ENCODE results near the gene TYROBP. TPM values are rescaled to one million over a fixed set of nuclear protein-coding genes. Genes with fewer than 3 reads are reported as not detected.
"Not testable (repeated sequence)": the region's sequence is repeated elsewhere in the genome, so short reads cannot be mapped to it uniquely, and the experiment has no call there.

TYROBP gene
- total RNA-seq (100 to 1,000 TPM in 7 of 9 donors, 10 to 100 TPM in 2; 11.8 to 323 (median 138) TPM), polyA plus RNA-seq (100 to 1,000 TPM in 2 of 3 donors, 10 to 100 TPM in 1; 83.9 to 291 (median 290) TPM)
- long read RNA-seq, donor 1, transcript TYROBP-201 (5 exons, 568 nt): major isoform, 6 of 11 reads
- long read RNA-seq, donor 1, partial matches to known transcripts: 0 of 11 reads
- long read RNA-seq, donor 1, other reads (novel, unspliced or antisense): 0 of 11 reads
- long read RNA-seq, donor 2, partial matches to known transcripts: 0 of 5 reads
- long read RNA-seq, donor 2, other reads (novel, unspliced or antisense): 0 of 5 reads
- long read RNA-seq, donor 3, partial matches to known transcripts: 0 of 1 reads
- long read RNA-seq, donor 3, other reads (novel, unspliced or antisense): 0 of 1 reads
- long read RNA-seq, donor 4, transcript TYROBP-201 (5 exons, 568 nt): major isoform, 121 of 169 reads
- long read RNA-seq, donor 4, transcript TYROBP-207 (5 exons, 570 nt): minor isoform, 15 of 169 reads
- long read RNA-seq, donor 4, transcript TYROBP-209 (5 exons, 415 nt): minor isoform, 12 of 169 reads
- long read RNA-seq, donor 4, partial matches to known transcripts: 1 of 169 reads
- long read RNA-seq, donor 4, other reads (novel, unspliced or antisense): 16 of 169 reads
- long read RNA-seq, donor 5, transcript TYROBP-201 (5 exons, 568 nt): major isoform, 68 of 100 reads
- long read RNA-seq, donor 5, transcript TYROBP-209 (5 exons, 415 nt): minor isoform, 12 of 100 reads
- long read RNA-seq, donor 5, transcript TYROBP-207 (5 exons, 570 nt): minor isoform, 9 of 100 reads
- long read RNA-seq, donor 5, partial matches to known transcripts: 1 of 100 reads
- long read RNA-seq, donor 5, other reads (novel, unspliced or antisense): 6 of 100 reads
- long read RNA-seq, donor 6, transcript TYROBP-207 (5 exons, 570 nt): minor isoform, 18 of 187 reads
- long read RNA-seq, donor 6, transcript TYROBP-201 (5 exons, 568 nt): major isoform, 122 of 187 reads
- long read RNA-seq, donor 6, transcript TYROBP-209 (5 exons, 415 nt): minor isoform, 27 of 187 reads
- long read RNA-seq, donor 6, partial matches to known transcripts: 2 of 187 reads
- long read RNA-seq, donor 6, other reads (novel, unspliced or antisense): 11 of 187 reads
- long read RNA-seq, donor 7, partial matches to known transcripts: 0 of 2 reads
- long read RNA-seq, donor 7, other reads (novel, unspliced or antisense): 0 of 2 reads
- long read RNA-seq, donor 8, transcript TYROBP-201 (5 exons, 568 nt): major isoform, 6 of 10 reads
- long read RNA-seq, donor 8, partial matches to known transcripts: 0 of 10 reads
- long read RNA-seq, donor 8, other reads (novel, unspliced or antisense): 0 of 10 reads
- long read RNA-seq, donor 9, partial matches to known transcripts: 0 of 3 reads
- long read RNA-seq, donor 9, other reads (novel, unspliced or antisense): 0 of 3 reads
- long read RNA-seq, donor 10, partial matches to known transcripts: 10 of 13 reads
- long read RNA-seq, donor 10, other reads (novel, unspliced or antisense): 0 of 13 reads

GRCh38 chr19:35908010-35908441, at the start of gene TYROBP:
TSS of gene TYROBP (minus strand) at chr19:35908295. CDS start at chr19:35908228, 67 bp downstream.
- Histone ChIP-seq H3K4me1 (replicated peaks in 1 of 2) (no peaks in the 10 kb centered on the region), H3K36me3 (replicated peaks in 1 of 2) (no peaks in the 10 kb centered on the region), H3K9me3 (replicated peaks in 1 of 3) (no peaks in the 10 kb centered on the region), H3K27ac (peak within 1 kb of the TSS; percentile 3 to 89 (median 59)), H3K27me3 (no peaks in the 10 kb centered on the region), H3K4me3 (peak within 1 kb of the TSS in 1 of 4 donors; percentile 20)
- TF ChIP-seq POLR2A (IDR thresholded peaks at IDR 0.05): peak in 1 of 2 donors; percentile 23
- no peak for TF ChIP-seq CTCF (IDR thresholded peaks at IDR 0.05)
- intact Hi-C loops (cut with DNase I): no loop called here
- WGBS, 4 donors: 59 to 69% (median 65%) methylated on average over 9 of the region's 9 CpGs
- peak in 3 of 7 donors; percentile 37 to 41 (median 40) for DNase-seq

- H3K4me3 ChIP-seq; H3K27ac ChIP-seq; intact Hi-C loops (cut with DNase I); DNase-seq; H3K36me3 ChIP-seq (replicated peaks in 1 of 2); H3K4me1 ChIP-seq (replicated peaks in 1 of 2); H3K9me3 ChIP-seq (replicated peaks in 1 of 3): not testable (repeated sequence)
- H3K27me3 ChIP-seq: peaks cover 25% of the 10 kb centered on the region
- WGBS, 4 donors: 66 to 74% (median 71%) methylated on average over 8 of the region's 8 CpGs
These were observed 49.3 kb upstream of the TYROBP start for GRCh38 chr19:35957411-35957810.

- no peaks in the 10 kb centered on the region for H3K36me3 ChIP-seq (replicated peaks in 1 of 2)
- 61 to 76% (median 69%) methylated on average over 6 of the region's 6 CpGs for WGBS, 4 donors
- peaks cover 0 to 8% of the 10 kb centered on the region in 2 donors for H3K4me1 ChIP-seq (replicated peaks in 1 of 2)
- no peak overlapping the region for H3K4me3 ChIP-seq
- H3K9me3 ChIP-seq (replicated peaks in 1 of 3): no peaks in the 10 kb centered on the region
- peaks cover 20% of the 10 kb centered on the region for H3K27me3 ChIP-seq
- no peak for DNase-seq
- intact Hi-C loops (cut with DNase I): no loop called here
- TF ChIP-seq CTCF (IDR thresholded peaks at IDR 0.05) (no peak), POLR2A (IDR thresholded peaks at IDR 0.05) (no peak)
- H3K27ac ChIP-seq: no peak overlapping the region
These were observed 48.0 kb upstream of the TYROBP start for GRCh38 chr19:35955881-35956634.

GRCh38 chr19:35949131-35949530, 41.0 kb upstream of the TYROBP start:
- H3K9me3 ChIP-seq (replicated peaks in 1 of 3): no peaks in the 10 kb centered on the region
- 16 to 43% (median 21%) methylated on average over 2 of the region's 2 CpGs for WGBS, 4 donors
- no peak overlapping the region for H3K4me3 ChIP-seq
- no peaks in the 10 kb centered on the region for H3K27me3 ChIP-seq
- TF ChIP-seq POLR2A (IDR thresholded peaks at IDR 0.05) (no peak), CTCF (IDR thresholded peaks at IDR 0.05) (no peak)
- intact Hi-C loops (cut with DNase I): no loop called here
- no peak overlapping the region for H3K27ac ChIP-seq
- no peaks in the 10 kb centered on the region for H3K36me3 ChIP-seq (replicated peaks in 1 of 2)
- DNase-seq: no peak
- no peaks in the 10 kb centered on the region for H3K4me1 ChIP-seq (replicated peaks in 1 of 2)
